AG08395 (cell line): ENCODE results near the gene UBE2I.
A peak's percentile ranks its signal among the peaks of the same experiment; 100 is the strongest.
"Not testable (repeated sequence)": the region's sequence is repeated elsewhere in the genome, so short reads cannot be mapped to it uniquely, and the experiment has no call there.

Experiments
- DNase-seq: peaks from one replicate; pipeline ENCODE4 v3.0.0; 2012; ENCODE audit warnings: mixed read lengths, low spot score

The UBE2I gene

DNA sequence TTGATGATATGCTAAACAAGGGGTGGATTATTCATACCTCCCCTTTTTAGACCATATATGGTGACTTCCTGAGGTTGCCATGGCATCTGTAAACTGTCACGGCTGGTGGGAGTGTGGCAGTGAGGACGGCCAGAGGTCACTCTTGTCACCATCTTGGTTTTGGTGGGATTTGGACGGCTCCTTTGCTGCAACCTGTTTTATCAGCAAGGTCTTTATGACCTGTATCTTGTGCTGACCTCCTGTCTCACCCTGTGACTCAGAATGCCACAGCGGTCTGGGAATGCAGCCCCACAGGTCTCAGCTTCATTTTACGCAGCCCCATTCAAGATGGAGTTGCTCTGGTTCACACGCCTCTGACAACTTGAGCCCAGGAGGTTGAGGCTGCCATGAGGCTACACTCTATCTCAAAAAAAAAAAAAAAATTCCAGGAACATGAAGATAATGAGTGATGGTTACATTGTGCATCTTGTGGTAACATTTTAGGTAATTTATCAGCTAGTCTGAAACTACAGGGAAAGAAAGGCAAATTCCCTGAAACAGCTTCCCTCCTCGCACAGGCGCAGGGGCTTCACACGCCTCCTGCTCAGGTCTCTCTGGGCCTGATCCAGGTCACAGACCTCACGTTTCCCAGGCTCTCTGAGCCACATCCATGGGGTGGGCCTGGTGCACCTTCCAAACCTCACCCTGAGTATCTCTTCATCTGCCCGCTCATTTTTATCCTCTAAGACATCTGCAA, 15.3 kb upstream of the UBE2I start:
- no peak for DNase-seq

DNA sequence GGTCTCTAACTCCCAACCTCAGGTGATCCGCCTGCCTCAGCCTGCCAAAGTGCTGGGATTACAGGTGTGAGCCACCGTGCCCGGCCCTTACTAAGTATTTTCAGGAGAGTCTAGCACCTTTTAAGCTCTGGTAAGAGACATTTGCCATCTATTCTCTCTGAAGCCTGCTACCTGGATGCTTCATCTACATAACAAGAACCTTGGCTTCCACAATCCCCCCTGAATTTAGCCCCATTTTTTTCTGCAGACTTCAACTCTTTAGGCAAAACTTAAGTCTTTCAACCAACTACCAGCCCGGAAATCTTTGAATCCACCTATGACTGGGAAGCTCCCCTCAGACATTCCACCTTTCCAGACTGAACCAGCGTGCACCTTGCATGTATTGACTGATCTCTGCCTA, 14.0 kb upstream of the UBE2I start:
- DNase-seq: no peak

DNA sequence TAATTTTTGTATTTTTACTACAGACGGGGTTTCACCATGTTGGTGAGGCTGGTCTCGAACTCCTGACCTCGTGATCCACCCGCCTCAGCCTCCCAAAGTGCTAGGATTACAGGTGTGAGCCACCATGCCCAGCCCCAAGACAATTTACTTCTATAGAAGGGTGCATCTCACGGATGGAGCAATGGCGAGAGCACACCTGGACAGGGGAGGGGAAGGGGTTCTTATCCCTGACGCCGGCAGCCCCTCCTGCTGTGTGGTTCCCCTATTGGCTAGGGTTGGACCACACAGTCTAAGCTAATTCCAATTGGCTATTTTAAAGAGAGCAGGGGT, 12.8 kb upstream of the UBE2I start:
- not testable (repeated sequence) for DNase-seq

DNA sequence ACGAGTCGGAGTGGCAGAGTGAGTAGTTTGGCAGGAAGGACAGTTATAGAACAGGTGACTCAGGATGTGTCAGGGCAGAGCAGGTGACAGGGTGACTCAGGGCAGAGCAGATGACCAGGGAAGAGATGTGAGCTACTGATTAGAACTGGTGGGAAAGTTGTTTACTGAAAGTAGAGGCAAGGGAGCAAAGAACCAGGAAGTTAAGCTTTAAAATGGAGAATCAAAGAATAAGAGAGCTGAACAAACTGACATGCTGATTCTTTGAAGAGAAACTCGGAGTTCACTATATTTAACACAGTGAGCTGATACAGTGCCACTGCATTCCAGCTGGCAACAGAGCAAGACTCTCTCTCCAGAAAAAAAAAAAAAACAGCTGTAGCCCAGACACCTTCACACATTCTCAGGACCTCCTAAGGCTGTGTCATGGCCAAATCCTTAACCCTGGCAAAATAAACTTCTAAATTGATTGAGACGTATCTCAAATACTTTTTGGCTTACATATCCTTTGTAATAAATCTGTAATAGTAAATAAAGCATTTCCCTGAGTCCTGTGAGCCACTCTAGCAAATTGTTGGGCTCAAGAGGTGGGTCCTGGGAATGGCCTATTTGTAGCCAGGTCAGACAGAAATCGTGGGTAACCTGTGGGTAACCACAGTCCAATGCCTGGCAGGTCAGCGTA, 12.3 kb upstream of the UBE2I start:
- peak; percentile 47 for DNase-seq

DNA sequence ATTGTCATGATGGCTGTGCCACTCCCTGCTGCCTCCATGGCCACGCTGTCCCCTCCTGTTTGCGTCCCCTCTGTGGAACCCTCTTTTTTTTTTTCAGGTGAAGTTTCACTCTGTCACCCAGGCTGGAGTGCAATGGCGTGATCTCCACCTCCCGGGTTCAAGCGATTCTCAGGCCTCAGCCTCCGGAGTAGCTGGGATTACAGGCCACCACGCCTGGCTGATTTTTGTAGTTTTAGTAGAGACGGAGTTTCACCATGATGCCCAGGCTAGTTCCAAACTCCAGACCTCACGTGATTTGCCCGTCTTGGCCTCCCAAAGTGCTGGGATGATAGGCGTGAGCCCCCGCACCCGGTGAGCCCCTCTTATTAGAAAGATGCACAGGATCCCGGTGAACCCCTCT, 11.0 kb upstream of the UBE2I start:
- DNase-seq: no peak

DNA sequence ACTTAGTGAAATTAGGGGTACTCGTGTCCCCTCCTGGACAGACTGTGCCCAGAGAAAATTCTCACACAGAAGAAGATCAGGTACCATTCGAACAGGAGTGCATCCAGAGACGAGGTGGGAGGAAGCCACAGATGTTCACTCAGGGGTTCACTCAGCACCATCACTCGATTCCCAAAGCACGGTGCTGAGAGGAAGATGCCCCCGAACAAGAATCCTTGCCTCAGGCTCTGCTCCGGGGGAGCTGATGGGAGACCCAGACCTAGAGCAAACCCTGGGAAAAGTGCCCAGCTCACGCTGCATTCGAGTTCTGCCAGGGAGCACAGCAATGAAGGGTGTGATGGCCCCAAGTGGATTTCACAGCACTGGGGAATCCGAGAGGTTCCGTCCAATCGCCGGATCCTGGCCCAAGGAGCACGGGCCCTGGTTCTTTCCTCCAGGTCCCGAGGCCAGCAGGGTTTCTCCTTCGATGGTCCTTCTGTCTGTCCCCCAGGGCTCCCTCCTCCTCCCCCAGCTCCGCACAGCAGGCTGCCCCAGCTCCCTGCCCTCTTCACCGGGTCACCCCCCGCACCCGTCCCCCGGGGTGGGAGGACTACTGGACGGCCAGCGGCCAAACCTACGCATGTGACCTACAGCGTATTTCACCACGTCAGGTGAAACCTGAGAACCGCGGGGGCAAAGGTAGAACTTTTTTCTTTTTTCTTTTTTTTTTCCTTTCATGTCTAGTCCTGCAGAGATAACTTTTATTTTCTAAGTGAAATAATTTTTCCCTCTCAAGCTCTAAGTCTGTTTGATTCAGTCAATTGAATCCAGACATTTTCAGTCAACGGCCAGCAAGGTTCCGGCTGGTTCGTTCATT, 10.2 kb upstream of the UBE2I start:
- DNase-seq: no peak

DNA sequence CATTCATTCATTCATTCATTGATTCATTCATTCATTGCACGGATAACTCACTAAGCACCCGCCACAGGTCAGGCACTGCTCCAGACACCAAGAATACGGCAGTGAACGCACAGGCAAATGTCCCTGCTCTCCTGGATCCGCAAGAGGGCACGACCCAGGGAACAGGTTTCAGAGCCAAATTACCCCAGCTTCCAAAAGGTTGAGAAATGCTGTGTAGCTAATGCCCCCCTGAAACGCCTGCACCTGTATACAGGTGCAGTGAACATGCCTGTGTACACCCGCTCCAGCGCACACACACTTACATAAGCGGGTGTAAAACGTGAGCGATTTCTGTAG, 9.6 kb upstream of the UBE2I start:
- DNase-seq: no peak

DNA sequence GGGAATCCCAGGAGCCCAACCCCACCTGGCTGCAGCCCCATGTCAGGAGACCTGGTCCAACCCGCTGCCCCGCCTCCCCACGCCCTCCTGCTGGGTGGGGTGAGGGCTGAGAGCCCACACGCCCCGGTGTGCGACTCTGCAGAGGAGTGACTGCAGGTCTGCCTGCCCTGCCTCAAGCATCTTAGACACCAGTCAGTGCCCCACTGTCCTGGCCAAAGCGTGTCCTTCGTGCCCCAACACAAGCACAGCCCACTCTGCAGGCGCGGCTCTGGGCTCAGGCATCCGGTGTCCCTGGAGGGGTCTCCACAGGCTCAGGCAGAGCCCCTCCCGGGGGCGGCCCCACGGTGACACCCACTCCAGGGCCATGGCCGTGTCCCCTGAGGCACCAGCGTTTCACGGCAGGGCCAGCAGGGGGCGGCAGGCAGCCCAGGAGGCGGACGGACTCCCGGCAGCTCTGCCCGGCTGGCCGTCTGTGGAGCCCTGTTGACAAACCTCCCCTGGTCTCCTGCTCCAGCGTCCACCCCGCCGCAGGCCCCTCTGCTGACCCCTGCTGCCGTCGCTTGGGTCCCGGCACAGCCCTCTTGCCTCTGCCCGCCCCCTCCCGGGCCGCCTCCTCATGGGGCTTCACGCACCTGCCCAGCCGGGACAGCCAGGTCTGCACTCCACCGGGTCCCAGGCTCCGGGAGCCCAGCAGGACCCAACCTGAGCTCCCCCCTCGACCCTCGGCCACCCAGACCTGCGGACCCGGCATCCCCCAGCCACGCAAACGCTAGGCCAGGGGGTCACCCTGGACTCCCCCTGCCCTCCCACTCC, 8.6 kb upstream of the UBE2I start:
- peak; percentile 86 for DNase-seq

DNA sequence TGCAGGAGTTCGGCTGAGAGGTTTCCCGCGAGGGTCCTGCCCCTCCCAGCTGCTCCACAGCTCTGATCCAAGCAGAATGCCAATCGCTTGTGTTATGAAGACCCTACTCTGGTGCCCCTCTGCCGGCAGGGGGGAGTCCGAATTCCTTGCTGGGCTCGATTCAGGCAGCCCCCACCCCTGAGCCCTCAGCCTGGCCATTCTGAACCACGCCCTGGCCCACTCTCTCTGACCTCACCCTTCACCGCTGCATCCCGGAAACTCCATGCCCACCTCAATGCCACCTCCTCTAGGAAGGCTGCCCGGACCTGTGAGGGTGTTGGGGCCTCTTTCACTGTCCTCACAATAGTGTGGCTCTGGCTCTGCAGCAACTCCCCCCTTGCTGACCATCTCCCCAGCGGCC, 7.9 kb upstream of the UBE2I start:
- no peak for DNase-seq

DNA sequence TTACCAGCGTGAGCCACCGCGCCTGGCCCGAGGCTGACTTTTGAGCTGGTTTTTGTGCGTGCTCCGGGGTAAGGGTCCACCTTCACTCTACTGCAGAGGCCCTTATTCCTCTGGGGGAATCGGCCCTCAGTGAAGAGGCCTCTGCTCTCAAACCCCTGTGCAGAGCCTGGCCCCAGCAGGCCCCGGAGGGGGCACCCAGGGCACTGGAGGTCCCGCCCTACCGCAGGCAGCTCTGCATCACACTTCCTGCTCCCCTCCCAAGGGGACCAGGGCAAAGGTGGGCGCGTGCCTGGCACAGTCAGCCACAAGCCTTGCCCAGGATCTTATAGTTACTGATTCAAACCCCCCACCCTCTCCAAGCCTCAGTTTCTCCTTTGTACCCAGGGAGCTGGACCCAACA, 3.6 kb upstream of the UBE2I start:
- no peak for DNase-seq

DNA sequence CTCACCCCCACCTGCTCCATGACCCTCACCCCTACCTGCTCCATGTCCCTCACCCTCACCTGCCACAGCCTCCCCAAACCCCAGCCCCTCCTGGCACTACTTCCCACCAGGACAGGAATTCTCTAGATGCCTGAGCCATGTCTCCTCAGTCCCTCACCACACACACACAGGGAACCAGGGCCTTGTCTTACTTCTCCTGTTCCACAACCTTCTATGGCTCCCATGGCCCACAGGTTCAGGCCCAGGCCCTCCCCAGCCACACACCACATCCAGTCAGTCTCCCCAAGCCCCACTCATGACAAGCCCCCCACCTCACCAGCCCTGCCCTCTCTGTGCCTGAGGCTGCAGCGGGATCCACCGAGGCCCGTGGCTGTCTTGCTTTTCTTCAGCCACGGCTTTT, 3.1 kb upstream of the UBE2I start:
- no peak for DNase-seq

DNA sequence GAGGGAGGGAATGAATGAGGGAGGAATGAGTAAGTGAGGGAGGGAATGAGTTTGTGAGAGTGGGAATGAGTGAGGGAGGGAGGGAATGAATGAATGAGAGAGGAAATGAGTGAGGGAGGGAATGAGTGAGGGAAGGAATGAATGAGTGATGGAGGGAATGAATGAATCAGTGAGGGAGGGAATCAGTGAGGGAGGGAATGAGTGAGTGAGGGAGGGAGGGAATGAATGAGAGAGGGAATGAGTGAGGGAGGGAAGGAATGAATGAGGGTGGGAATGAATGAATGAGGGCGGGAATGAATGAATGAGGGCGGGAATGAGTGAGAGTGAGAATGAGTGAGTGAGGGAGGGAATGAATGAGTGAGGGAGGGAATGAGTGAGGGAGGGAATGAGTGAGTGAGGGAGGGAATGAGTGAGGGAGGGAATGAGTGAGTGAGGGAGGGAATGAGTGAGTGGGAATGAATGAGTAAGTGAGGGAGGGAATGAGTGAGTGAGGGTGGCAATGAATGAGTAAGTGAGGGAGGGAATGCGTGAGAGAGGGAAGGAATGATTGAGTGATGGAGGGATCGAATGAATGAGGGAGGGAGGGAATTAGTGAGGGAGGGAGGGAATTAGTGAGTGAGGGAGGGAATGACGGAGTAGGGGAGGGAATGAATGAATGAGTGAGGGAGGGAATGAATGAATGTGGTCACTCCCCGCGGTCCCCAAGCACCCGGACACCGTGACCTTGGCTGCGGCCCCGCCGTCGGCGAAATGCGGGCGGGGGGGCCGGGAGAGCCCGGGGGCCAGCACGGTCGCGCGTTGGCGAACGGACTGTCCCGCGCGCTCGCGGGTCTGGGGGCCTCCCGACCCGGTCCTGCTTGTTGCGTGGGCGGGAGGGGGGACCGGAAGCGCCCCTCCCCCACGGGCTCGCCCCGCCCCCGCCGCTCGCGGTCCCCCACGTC, 1.1 kb upstream of the UBE2I start:
- DNase-seq: no peak

DNA sequence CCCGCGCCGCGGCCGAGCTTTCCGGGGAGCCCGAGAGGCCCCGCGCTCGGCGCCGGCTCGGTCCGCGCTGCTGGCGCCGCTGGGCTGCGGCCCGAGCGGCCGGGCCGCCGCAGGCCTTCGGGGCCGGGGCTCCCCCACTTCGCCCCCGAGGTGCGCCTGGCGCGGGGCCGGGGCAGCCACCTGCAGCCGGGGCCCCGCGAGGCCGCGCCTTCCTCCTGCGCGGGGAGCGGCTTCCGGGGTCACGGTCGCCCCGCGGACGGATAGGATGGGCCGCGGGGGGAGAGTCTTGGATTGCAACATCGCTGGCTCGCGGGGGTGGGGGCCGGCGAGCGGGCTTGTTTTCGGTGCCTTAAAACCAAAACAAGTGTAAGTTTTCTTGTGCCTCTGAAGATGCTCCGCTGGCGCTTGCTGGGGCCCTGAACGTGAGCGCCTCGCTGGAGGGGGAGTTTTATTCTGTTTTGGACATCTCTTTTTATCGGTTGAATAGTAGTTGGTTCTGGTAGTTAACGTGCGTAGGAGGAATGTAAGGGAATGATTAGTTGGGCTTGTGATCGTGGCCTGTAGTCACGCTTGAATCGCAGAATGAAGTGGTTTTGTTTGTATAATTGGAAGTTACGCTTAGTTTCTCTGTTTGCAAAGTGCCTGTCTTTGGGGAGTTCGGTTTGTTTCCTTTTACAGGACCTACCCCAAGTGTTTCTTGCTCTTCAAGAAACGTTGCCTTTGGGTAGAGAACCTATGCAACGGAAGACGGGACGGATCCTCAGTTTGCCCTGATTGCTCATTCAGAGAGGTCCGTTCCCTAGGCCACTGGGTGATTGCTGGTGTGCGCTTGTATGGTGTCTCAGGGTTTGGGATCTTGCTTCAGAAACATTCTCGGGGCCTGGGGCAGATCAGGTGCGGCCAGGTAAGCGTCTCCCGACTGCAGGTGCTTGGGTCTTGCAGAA, 724 bp downstream of the UBE2I start:
- peak; percentile 40 for DNase-seq

DNA sequence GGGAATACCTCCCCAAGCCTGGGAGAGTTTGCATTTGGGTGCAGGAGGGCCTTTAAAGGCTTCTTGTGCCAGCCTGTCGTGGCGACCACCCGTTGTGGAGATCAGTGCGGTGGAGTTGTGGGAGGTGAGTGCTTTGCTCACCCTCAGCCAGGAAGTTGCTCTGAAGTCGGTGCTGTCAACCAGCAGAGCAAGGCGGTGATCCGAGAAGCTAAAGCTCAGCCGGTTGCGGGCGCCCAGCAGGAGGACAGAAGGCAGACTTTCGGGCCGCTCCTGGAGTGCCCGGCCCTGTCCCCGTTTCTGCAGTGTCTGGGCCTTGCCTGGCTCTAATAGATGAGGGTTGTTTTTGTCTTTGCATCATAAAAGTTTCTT, 1.4 kb downstream of the UBE2I start:
- no peak for DNase-seq

DNA sequence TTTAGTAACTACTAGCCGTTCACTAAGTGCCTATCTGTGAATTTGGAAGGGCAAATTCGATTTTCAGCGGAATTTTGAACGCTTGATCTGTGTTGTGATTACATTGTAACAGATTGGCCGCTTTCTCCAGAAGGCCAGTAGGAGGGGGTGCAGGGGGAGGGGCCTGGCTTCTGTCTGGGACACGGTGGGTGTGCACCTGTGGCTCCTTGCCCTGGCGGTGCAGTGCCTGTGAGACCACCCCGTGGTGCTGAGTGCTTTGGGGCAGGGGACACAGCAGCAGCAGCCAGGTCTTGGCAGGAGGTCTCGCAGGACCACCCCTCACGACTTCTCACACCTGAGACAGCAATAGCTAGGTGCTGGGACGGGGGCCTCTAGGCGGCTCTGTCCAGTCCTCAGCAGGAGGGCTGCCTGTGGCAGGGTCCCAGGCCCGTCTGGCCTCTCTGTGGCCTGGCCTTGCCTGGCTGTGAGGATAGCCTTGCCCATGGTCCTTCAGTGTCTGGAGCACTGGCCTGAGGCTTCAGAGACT, 1.8 kb downstream of the UBE2I start:
- no peak for DNase-seq

DNA sequence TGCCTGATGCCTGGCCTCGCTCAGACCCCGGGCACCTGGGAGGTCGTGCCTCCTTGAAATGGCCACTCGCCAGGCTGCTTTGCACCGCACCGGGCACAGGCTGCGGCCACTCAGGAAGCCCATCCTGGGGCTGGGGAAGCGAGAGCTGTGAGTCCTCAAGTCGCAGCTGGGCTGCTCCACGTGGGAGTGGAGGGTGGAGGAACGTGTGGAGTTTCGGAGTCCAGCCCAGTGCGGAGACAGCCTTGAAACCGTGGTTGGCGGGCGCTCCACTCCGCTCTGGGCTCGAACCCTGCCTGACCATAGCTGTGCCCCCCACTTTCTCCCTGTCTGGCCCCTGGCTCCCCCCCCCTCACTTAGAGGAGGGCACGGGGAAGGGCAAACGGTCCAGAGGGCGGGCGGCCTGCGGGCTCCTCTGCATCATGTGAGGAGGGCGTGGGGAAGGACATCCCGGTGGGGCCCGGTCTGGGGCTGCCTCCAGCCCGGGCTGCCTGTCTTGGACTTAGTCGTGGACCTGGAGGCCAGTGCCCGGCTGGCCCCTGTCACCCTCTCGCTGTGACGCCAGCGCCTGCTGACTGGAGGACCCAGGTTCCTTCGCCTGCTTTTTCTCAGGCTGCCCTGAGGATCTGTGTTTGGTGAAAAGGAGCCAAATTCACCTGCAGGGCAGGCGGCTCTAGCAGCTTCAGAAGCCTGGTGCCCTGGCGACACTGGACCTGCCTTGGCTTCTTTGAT, 2.5 kb downstream of the UBE2I start:
- DNase-seq: peak; percentile 26

DNA sequence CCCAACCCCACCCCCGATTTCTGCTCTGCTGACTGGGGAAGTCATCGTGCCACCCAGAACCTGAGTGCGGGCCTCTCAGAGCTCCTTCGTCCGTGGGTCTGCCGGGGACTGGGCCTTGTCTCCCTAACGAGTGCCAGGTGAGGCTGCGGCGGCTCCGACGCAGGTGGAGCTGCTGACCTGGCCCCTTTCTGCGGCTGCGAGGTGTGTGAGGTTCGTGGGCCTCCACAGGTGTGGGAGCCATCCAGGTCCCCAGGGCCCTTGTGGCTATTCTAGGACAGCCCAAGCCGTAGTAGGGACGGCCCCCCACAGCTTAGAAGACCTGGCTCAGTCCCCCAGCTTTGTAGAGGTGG, 3.0 kb downstream of the UBE2I start:
- no peak for DNase-seq

DNA sequence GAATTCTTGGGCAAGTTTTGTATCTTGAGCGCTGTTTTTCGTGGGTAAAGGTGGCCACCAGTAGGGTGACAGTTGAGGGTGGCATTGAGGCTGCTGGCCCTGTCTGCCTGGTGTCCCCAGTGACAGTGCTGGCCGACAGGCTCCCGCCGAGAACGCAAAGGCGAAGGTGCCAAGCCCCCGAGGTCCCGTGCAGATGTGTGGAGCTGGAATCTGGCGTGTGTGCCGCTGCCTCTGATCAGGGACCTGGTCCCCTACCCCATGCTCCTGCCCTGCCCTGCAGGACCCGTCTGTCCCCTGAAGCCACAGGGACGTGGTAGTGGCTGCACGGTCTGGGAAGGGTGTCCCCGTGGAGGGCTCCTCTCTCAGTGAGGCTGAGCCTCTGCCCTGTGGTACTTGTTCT, 3.5 kb downstream of the UBE2I start:
- DNase-seq: no peak

DNA sequence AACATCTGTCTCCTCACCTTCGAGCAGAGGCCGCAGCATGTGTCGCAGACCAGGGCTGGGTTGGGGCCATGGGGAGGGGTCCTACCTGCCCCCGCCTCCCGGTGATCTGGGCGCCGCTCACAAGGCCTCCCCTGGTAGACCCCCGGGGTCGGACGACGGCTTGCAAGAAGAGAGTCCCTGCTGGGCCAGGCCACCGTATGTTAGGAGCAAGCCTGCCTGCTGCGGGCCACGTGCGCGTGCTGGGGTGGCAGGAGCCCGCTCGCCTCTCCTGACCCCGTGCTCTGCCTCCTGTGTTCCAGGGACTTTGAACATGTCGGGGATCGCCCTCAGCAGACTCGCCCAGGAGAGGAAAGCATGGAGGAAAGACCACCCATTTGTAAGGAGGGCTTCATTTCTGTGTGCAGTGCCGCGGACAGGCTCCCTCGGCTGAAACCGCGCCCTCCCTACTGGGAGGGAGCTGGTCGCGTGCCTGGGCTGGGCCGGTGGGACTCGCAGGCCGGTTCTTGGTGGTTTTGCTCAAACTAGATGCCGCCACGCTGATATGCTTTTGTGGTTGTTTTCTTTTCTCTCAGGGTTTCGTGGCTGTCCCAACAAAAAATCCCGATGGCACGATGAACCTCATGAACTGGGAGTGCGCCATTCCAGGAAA, 4.4 kb downstream of the UBE2I start:
- DNase-seq: no peak
